Measurements from ENCODE around the gene CELF3. TPM values are rescaled to one million over a fixed set of nuclear protein-coding genes. Genes with fewer than 3 reads are reported as not detected.
A peak's percentile ranks its signal among the peaks of the same experiment; 100 is the strongest.

The CELF3 gene
- total and polyA plus RNA-seq, 2 of the 13 experiments (the other 11 are each of a cell fraction or from before 2014, with no cell fraction given) = not detected

DNA sequence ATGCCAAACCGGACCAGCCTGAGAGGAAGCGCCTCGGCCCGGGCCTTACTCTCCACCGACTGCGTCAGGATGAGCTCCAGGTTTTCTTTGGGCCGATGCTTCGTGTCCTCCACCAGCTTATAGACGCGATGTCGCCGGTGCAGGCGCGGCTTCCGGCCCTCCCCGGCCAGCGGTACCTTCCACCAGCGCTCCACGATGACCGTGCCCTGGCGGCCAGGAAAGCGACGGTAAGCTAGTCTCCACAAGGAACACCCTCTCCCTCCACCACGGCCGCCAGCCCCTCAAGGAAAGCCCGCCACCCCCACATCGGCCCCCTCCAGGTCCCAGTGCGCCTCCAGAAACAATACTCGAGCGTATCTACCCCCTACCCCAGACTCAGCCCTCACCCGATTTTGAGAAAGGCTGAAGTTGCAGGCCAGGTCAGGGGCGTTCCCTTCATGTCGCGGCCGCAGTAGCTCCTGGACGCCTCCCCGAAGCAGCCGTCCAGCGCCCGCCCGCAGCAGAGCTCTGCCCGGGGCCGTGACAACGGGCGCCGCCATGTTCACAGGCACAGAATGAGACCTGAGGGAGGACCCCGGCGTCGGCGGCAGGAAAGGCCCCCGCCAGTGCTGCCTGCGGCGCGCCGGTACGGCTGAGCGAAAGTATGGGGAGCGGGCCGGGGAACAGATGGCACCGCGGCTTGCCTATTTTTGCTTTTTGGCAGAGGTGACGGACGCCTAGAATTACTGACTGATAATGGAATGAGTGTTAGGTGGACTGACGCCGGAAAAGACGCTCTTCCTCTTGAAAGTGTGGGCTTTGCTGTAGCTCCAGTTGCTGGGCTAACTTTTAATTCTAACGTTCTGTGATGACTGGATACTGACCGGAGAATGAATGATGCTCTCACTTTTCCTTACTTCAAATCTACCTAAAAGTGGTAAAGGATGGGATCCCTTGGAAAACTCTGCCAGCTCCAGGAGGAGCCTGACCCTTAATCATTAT is 46.6 kb upstream of the CELF3 start, which contains the start of gene MRPL9 (continued):
- 0 out of 2 replicates have a peak, but pooled peaks have one; percentile 65 for TF ChIP-seq ZNF563 (CRISPR knock-in tag; IDR thresholded peaks at IDR 0.05)
- TF ChIP-seq ZNF264 (CRISPR knock-in tag; IDR thresholded peaks at IDR 0.05) = no peak
- peak; percentile 94 for TF ChIP-seq KDM2A (CRISPR knock-in tag; IDR thresholded peaks at IDR 0.05; ENCODE audit: borderline replicate concordance, low read depth)
- TF ChIP-seq, protein P1, sequence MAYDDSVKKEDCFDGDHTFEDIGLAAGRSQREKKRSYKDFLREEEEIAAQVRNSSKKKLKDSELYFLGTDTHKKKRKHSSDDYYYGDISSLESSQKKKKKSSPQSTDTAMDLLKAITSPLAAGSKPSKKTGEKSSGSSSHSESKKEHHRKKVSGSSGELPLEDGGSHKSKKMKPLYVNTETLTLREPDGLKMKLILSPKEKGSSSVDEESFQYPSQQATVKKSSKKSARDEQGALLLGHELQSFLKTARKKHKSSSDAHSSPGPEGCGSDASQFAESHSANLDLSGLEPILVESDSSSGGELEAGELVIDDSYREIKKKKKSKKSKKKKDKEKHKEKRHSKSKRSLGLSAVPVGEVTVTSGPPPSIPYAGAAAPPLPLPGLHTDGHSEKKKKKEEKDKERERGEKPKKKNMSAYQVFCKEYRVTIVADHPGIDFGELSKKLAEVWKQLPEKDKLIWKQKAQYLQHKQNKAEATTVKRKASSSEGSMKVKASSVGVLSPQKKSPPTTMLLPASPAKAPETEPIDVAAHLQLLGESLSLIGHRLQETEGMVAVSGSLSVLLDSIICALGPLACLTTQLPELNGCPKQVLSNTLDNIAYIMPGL (CRISPR knock-in tag; IDR thresholded peaks at IDR 0.05; ENCODE audit: borderline replicate concordance in 1 of 2, low read depth in 1 of 2) = peak in 1 of 2 experiments; percentile 81; a peak in 3 of 4 replicates
- peak; percentile 23; the same call in 1 of the 2 replicates for TF ChIP-seq BCL6 (CRISPR knock-in tag; IDR thresholded peaks at IDR 0.05)
- peak; percentile 55; the same call in 1 of the 2 replicates for TF ChIP-seq NKX3-1 (CRISPR knock-in tag; IDR thresholded peaks at IDR 0.05)
- TF ChIP-seq, protein P2, sequence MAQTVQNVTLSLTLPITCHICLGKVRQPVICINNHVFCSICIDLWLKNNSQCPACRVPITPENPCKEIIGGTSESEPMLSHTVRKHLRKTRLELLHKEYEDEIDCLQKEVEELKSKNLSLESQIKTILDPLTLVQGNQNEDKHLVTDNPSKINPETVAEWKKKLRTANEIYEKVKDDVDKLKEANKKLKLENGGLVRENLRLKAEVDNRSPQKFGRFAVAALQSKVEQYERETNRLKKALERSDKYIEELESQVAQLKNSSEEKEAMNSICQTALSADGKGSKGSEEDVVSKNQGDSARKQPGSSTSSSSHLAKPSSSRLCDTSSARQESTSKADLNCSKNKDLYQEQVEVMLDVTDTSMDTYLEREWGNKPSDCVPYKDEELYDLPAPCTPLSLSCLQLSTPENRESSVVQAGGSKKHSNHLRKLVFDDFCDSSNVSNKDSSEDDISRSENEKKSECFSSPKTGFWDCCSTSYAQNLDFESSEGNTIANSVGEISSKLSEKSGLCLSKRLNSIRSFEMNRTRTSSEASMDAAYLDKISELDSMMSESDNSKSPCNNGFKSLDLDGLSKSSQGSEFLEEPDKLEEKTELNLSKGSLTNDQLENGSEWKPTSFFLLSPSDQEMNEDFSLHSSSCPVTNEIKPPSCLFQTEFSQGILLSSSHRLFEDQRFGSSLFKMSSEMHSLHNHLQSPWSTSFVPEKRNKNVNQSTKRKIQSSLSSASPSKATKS (CRISPR knock-in tag; IDR thresholded peaks at IDR 0.05) = peak; percentile 75; the same call in 1 of the 2 replicates
- no peak for TF ChIP-seq STAT5B (CRISPR knock-in tag; IDR thresholded peaks at IDR 0.05)
- TF ChIP-seq ZNF703 (CRISPR knock-in tag; IDR thresholded peaks at IDR 0.05; ENCODE audit: borderline replicate concordance) = no peak
- no peak for TF ChIP-seq ZNF7 (CRISPR knock-in tag; IDR thresholded peaks at IDR 0.05)
- no peak for TF ChIP-seq HDAC6 (IDR thresholded peaks at IDR 0.05; ENCODE audit: low read depth, low read length)
- peak; percentile 66; the same call in 1 of the 2 replicates for TF ChIP-seq BORCS8-MEF2B (CRISPR knock-in tag; IDR thresholded peaks at IDR 0.05)
- TF ChIP-seq, protein P3, sequence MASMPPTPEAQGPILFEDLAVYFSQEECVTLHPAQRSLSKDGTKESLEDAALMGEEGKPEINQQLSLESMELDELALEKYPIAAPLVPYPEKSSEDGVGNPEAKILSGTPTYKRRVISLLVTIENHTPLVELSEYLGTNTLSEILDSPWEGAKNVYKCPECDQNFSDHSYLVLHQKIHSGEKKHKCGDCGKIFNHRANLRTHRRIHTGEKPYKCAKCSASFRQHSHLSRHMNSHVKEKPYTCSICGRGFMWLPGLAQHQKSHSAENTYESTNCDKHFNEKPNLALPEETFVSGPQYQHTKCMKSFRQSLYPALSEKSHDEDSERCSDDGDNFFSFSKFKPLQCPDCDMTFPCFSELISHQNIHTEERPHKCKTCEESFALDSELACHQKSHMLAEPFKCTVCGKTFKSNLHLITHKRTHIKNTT (CRISPR knock-in tag; IDR thresholded peaks at IDR 0.05) = no peak
- TF ChIP-seq FOSL2 (CRISPR knock-in tag; IDR thresholded peaks at IDR 0.05) = peak; percentile 41; the same call in 1 of the 2 replicates
- no peak for TF ChIP-seq ZNF205 (CRISPR knock-in tag; IDR thresholded peaks at IDR 0.05)
- TF ChIP-seq, protein P4, sequence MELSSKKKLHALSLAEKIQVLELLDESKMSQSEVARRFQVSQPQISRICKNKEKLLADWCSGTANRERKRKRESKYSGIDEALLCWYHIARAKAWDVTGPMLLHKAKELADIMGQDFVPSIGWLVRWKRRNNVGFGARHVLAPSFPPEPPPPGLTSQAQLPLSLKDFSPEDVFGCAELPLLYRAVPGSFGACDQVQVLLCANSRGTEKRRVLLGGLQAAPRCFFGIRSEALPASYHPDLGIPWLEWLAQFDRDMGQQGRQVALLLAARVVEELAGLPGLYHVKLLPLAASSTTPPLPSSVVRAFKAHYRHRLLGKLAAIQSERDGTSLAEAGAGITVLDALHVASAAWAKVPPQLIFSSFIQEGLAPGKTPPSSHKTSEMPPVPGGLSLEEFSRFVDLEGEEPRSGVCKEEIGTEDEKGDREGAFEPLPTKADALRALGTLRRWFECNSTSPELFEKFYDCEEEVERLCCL (CRISPR knock-in tag; IDR thresholded peaks at IDR 0.05; ENCODE audit: borderline replicate concordance) = no peak
- TF ChIP-seq, protein P5, sequence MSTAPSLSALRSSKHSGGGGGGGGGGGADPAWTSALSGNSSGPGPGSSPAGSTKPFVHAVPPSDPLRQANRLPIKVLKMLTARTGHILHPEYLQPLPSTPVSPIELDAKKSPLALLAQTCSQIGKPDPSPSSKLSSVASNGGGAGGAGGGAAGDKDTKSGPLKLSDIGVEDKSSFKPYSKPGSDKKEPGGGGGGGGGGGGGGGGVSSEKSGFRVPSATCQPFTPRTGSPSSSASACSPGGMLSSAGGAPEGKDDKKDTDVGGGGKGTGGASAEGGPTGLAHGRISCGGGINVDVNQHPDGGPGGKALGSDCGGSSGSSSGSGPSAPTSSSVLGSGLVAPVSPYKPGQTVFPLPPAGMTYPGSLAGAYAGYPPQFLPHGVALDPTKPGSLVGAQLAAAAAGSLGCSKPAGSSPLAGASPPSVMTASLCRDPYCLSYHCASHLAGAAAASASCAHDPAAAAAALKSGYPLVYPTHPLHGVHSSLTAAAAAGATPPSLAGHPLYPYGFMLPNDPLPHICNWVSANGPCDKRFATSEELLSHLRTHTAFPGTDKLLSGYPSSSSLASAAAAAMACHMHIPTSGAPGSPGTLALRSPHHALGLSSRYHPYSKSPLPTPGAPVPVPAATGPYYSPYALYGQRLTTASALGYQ (CRISPR knock-in tag; IDR thresholded peaks at IDR 0.05) = peak; percentile 57; the same call in 1 of the 2 replicates
- no peak; the same call in 1 of the 2 replicates for TF ChIP-seq ZFAT (CRISPR knock-in tag; conservative IDR thresholded peaks at IDR 0.05)
- peak; percentile 99 for TF ChIP-seq GATAD1 (CRISPR knock-in tag; IDR thresholded peaks at IDR 0.05)
- TF ChIP-seq RAD51 (IDR thresholded peaks at IDR 0.05; ENCODE audit: borderline replicate concordance) = no peak
